IPS-18c (cell line): ENCODE results near the gene DGKI.
"Not testable (repeated sequence)": the region's sequence is repeated elsewhere in the genome, so short reads cannot be mapped to it uniquely, and the experiment has no call there.

Experiments used
- H3K4me3 ChIP-seq: 2 replicates; pipeline ENCODE4 v1.7.0; 2013; ENCODE audit warnings: low read depth, mild to moderate bottlenecking, low read length, moderate library complexity; ENCODE audit not compliant: insufficient read depth
- H3K9me3 ChIP-seq: one replicate; pipeline ENCODE4 v1.6.1; 2013; ENCODE audit warnings: mild to moderate bottlenecking, low read length, moderate library complexity; ENCODE audit not compliant: control insufficient read depth, insufficient read depth

The DGKI gene

GRCh38 chr7:137480824-137481365 lies 365.9 kb downstream of the DGKI start:
- Histone ChIP-seq H3K9me3 (no peaks in the 10 kb centered on the region), H3K4me3 (no peak overlapping the region)

- Histone ChIP-seq H3K9me3 (no peaks in the 10 kb centered on the region), H3K4me3 (no peak overlapping the region)
Observed at GRCh38 chr7:137480401-137480800, 366.4 kb downstream of the DGKI start.

DNA sequence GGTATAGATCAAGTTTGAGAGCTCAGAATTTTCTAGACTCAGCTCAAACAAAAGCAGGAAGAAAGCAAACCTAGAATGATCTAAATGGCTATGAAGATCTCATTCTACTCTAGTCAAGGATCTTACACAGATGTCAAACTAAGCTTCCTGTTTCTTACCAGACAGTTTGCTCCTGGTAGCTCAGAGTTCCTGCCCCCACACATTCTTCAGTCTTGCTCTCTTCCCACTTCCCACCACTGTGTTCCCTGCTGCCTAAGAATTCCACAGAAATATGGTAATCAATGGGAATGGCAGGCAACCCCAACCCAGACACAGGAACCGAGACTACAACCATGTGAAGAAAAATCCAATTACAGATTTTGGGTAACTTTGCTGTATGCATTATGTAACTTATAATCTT lies 369.8 kb downstream of the DGKI start:
- no peaks in the 10 kb centered on the region for H3K9me3 ChIP-seq
- H3K4me3 ChIP-seq = no peak overlapping the region

- Histone ChIP-seq H3K4me3 (no peak overlapping the region), H3K9me3 (no peaks in the 10 kb centered on the region)
Observed at GRCh38 chr7:137475966-137476365, 370.8 kb downstream of the DGKI start.

GRCh38 chr7:137474540-137475026 lies 372.2 kb downstream of the DGKI start:
- H3K4me3 ChIP-seq = no peak overlapping the region

DNA sequence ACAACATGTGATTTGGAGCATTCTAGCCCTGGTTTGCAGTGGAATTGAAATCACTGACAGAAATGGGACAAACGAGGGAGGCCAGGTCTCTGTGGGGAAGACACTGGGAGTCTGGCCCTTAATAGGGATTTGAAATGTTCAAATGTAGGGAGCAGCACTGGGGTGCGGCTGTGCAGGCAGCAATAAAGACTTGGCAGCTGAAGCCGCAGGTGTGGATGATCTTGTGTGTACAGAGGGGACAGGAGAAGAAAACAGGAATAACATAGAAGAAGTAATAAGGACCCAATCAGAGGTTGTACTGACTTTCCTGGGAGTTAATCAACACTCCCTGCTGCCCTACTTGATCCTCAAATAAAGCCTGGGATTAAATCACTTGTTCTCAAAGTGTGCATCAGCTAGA lies 375.6 kb downstream of the DGKI start:
- H3K4me3 ChIP-seq = no peak overlapping the region
- H3K9me3 ChIP-seq = no peaks in the 10 kb centered on the region

More at GRCh38 chr7:137474540-137475026, 372.2 kb downstream of the DGKI start:
- H3K9me3 ChIP-seq = no peaks in the 10 kb centered on the region

DNA sequence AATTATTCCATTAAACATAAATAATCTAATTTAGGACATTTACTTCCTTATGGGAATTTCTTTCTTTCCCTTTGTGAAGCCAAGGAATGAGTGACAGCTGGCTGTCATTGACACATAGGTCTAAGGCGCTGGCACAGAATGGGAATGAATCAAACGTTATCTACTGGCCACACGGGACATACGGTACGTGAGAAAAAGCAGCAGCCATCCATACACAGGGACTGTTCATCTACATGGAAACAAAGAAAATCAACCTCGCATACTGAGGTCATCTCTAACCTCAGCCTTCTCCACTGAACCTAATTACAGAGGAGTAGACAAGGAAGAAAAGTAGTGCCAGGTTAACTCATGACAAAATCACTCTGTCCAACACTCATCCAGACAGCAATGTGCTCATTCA lies 376.9 kb downstream of the DGKI start:
- no peaks in the 10 kb centered on the region for H3K9me3 ChIP-seq
- no peak overlapping the region for H3K4me3 ChIP-seq

GRCh38 chr7:137469191-137469811 lies 377.5 kb downstream of the DGKI start:
- H3K4me3 ChIP-seq = no peak overlapping the region
- no peaks in the 10 kb centered on the region for H3K9me3 ChIP-seq

DNA sequence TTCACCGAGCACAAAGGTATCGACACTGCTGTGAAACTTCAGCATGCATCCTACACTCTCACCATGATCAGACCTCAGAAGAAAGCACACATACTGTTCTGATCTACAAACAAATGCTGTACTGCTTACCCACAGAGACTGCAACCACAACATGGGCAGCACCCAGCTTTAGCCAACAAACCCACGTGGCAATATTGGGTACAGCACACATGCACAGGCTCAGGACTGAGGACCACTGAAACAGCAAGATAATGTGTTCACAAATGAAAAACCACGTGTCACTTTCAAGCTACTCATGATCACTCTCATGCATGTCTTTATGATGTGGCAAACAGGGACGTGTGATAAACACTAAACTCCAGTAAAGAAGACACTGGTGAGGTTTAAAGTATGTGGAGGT lies 383.9 kb downstream of the DGKI start:
- H3K9me3 ChIP-seq = no peaks in the 10 kb centered on the region
- H3K4me3 ChIP-seq = no peak overlapping the region

DNA sequence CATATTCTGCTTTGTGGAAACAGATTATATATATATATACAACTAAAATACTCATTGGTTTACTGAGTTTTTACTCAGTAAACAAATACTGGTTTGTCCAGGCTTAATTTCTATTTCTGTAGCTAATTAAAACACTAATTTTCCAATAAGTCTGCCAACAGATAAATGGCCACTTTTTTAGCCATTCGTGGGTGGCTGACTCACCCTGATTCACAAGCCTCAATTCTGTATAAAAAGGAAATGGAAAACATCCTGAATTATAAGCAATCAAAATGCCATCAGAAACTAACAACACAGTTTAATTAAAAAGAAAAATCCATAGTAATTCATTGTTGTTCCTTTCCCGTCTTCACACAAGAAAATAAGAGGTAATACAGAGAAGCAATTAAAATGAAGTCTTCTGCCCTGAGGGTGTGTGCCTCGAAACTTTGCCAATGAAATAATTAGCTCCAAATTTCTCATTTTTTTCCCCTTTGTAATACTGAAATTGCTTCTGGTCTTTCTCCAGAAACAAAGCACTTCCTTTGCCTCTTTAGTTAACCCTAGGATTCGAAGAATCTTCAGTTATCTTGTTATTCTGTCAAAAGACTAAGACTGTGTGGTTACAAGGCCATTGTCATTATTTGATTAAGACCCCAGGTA lies 384.6 kb downstream of the DGKI start:
- no peaks in the 10 kb centered on the region for H3K9me3 ChIP-seq
- no peak overlapping the region for H3K4me3 ChIP-seq

DNA sequence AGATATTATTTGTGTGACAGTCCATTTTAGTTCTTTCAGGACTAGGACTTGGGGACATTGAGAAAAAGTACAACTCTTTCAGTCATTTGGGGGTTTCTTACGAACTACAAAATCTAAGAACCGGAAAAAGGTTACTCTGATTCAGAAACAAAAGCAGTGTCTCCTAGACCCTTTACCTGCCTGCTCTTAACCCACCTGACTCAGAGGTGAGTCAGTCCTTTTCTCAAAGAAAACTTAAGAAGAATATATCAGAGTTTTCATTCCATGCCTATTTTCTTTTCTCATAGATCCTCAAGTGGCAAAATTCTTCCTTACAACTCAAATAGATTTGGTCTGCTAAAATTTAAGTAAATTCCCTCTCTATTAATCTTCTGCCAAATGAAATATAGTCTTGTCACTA lies 388.4 kb downstream of the DGKI start:
- no peak overlapping the region for H3K4me3 ChIP-seq
- no peaks in the 10 kb centered on the region for H3K9me3 ChIP-seq

DNA sequence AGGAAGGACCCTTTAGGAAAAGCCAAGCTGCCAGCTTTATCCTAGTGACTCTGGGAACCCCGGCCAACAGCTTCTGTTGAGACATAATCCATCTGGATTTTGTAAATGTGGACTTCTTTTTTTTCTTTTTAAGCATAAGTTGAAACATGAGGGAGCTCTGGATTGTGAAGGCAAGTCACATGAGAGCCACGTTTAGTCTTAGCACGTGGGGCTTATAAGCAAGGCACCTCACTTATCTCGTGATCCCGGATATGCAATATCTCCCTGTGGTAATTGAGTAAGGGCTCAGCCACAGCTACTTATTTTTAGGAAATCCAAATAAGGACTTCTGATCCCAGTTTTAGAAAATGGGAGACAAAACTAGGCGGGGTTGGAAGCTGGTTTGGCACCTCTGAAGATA lies 392.0 kb downstream of the DGKI start:
- H3K9me3 ChIP-seq = no peaks in the 10 kb centered on the region
- no peak overlapping the region for H3K4me3 ChIP-seq

- H3K4me3 ChIP-seq = no peak overlapping the region
- H3K9me3 ChIP-seq = no peaks in the 10 kb centered on the region
Observed at GRCh38 chr7:137454246-137454724, 392.5 kb downstream of the DGKI start.

GRCh38 chr7:137453356-137453755 lies 393.4 kb downstream of the DGKI start:
- Histone ChIP-seq H3K4me3 (no peak overlapping the region), H3K9me3 (no peaks in the 10 kb centered on the region)

DNA sequence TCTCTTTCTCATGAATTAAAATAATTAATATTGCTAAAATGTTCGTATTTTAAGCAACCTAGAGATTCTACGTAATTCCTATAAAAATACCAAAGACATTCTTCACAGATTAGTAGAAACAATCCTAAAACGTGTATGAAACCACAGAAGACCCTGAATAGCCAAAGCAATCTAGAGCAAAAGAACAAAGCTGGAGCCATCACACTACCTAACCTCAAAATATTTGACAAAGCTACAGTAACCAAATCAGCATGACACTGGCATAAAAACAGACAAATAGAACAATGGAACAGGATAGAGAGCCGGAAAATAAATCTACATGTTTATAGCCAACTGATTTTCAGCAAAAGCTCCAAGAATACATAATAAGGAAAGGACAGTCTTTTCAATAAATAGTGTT lies 397.8 kb downstream of the DGKI start:
- no peak overlapping the region for H3K4me3 ChIP-seq
- H3K9me3 ChIP-seq = no peaks in the 10 kb centered on the region

DNA sequence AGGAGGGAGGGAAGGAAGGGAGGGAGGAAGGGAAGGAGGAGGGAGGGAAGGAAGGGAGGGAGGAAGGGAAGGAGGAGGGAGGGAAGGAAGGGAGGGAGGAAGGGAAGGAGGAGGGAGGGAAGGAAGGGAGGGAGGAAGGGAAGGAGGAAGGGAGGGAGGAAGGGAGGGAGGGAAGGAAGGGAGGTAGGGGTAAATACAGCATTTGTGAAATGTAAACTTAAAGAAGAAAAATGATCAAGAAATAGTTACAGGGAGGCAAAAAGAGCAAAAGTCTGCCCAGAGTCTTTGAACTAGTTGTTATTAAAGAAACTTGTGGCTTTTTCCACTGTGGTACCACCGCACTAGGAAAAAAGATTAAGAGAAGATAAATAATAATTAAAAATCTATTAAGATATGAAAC lies 398.2 kb downstream of the DGKI start:
- H3K9me3 ChIP-seq, H3K4me3 ChIP-seq: not testable (repeated sequence)

DNA sequence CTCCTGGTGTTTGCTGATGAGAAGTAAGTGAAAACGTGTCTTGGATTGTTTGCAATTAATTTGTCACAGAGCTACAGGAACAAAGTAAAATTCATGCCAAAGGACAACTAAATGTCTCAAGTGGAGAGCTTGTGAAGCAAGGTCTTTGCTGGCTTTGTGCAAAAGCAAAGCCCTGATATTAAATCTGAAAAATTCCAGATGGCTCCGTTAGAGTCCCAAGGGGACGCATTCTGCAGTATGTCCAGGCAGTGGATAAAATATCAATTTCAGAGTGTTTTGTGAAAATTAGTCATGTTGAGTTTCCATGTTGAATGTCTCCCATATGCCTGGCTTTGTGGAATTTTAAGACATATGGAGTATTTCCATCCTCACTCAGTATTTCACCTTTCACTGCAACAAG lies 400.7 kb downstream of the DGKI start:
- no peak overlapping the region for H3K4me3 ChIP-seq
- no peaks in the 10 kb centered on the region for H3K9me3 ChIP-seq

GRCh38 chr7:137445268-137445667 lies 401.5 kb downstream of the DGKI start:
- Histone ChIP-seq H3K4me3 (no peak overlapping the region), H3K9me3 (no peaks in the 10 kb centered on the region)
